Left lung (tissue), 10 donors: ENCODE data around the gene VWC2. TPM values are rescaled to one million over a fixed set of nuclear protein-coding genes. Genes with fewer than 3 reads are reported as not detected.

Experiments
- ATAC-seq: fragments of 200-7000 bp; cut with Tn5 transposase; one replicate; pipeline ENCODE4 v1.9.1; 2020; ENCODE audit warnings: moderate library complexity
- DNase-seq, 4 donors: peaks; one replicate each; pipeline ENCODE4 v3.0.0-alpha.2; 2013 to 2020
- H3K27ac ChIP-seq, 2 donors: fragments of 200-600 bp; sonication (generic) in 1 of 2; one replicate each; pipeline versions ENCODE4 v1.5.0 to v1.8.0; 2020 to 2021
- H3K27me3 ChIP-seq, 2 donors: fragments of 200-600 bp; sonication (generic) in 1 of 2; one replicate each; pipeline versions ENCODE4 v1.5.0 to v1.8.0; 2020 to 2021
- H3K36me3 ChIP-seq, 2 donors: fragments of 200-600 bp; sonication (generic) in 1 of 2; one replicate each; pipeline versions ENCODE4 v1.5.0 to v1.8.0; 2020 to 2021
- H3K4me1 ChIP-seq, 2 donors: fragments of 200-600 bp; one replicate each; pipeline ENCODE4 v1.8.0; 2021
- H3K4me3 ChIP-seq, 2 donors: fragments of 200-600 bp; sonication (generic) in 1 of 2; one replicate each; pipeline versions ENCODE4 v1.5.0 to v1.8.0; 2020 to 2021; ENCODE audit warnings: mild to moderate bottlenecking in 1 of 2
- H3K9me3 ChIP-seq, 2 donors: fragments of 200-600 bp; sonication (generic) in 1 of 2; one replicate each; pipeline versions ENCODE4 v1.5.0 to v1.8.0; 2020 to 2021
- intact Hi-C, 2 donors: fragments of 100-400 bp; cut with DNase I; formaldehyde crosslinking; loops; one replicate each; pipeline versions ENCODE4 v1.11.2 to v1.14.2; 2022
- polyA plus RNA-seq, 6 donors: library from polyadenylated mRNA; unstranded; fragments of 120-200 nt; gene quantifications; one replicate each; pipeline ENCODE4 v1.2.1, GENCODE V29; 2013; ENCODE audit not compliant: insufficient read length in 6 of 6
- total RNA-seq, 2 donors: library from RNA; stranded (reverse); fragmentation: NEBNext Ultra II Directional; extraction: Animal tissue kit (Norgen Biotek cat#: 25700); gene quantifications; one replicate each; pipeline ENCODE4 v1.2.1, GENCODE V29; 2021
- TF ChIP-seq, protein P1 (sequence below), 2 donors: fragments of 200-600 bp; sonication (generic) in 1 of 2; IDR thresholded peaks; one replicate each; pipeline versions ENCODE4 v1.5.0 to v1.8.0; 2021; ENCODE audit warnings: antibody characterized with exemption in 2 of 2
- donor health status: DM: no; HTN: yes; CAD: no.
- donor health status: DM: no; HTN: no; CAD: no.

Gene VWC2
- total and polyA plus RNA-seq, 8 donors = 0.01 to 0.10 (median 0.02) TPM; not detected in 1

DNA sequence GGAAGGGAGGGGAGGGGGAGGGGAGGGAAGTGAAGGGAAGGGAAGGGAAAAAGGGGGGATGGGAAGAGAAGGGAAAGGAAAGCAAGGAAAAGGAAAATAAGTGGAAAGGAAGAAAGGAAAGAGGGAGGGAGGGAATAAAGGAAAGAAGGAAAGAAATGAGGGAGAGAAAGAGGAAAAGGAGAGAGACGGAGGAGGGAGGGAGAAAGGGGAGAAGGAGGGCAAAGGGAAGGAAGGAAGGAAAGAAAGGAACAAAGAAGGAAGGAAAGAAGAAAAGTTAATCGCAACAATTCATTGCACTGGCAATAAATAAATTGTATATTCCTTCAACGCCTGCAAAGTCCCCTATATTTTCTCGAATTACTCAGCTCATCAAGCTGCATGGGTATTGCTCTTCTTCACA lies 2.6 kb upstream of the VWC2 start:
- TF ChIP-seq, protein P1, sequence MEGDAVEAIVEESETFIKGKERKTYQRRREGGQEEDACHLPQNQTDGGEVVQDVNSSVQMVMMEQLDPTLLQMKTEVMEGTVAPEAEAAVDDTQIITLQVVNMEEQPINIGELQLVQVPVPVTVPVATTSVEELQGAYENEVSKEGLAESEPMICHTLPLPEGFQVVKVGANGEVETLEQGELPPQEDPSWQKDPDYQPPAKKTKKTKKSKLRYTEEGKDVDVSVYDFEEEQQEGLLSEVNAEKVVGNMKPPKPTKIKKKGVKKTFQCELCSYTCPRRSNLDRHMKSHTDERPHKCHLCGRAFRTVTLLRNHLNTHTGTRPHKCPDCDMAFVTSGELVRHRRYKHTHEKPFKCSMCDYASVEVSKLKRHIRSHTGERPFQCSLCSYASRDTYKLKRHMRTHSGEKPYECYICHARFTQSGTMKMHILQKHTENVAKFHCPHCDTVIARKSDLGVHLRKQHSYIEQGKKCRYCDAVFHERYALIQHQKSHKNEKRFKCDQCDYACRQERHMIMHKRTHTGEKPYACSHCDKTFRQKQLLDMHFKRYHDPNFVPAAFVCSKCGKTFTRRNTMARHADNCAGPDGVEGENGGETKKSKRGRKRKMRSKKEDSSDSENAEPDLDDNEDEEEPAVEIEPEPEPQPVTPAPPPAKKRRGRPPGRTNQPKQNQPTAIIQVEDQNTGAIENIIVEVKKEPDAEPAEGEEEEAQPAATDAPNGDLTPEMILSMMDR (IDR thresholded peaks at IDR 0.05) = no peak
- DNase-seq = no peak
- H3K9me3 ChIP-seq = no peaks in the 10 kb centered on the region
- intact Hi-C loops = no loop called here
- H3K36me3 ChIP-seq = no peaks in the 10 kb centered on the region
- no peak for ATAC-seq
- no peak overlapping the region for H3K27ac ChIP-seq
- H3K4me1 ChIP-seq = peaks cover 5 to 25% of the 10 kb centered on the region in 2 donors
- no peak overlapping the region for H3K4me3 ChIP-seq
- peaks cover 36 to 50% of the 10 kb centered on the region in 2 donors for H3K27me3 ChIP-seq

DNA sequence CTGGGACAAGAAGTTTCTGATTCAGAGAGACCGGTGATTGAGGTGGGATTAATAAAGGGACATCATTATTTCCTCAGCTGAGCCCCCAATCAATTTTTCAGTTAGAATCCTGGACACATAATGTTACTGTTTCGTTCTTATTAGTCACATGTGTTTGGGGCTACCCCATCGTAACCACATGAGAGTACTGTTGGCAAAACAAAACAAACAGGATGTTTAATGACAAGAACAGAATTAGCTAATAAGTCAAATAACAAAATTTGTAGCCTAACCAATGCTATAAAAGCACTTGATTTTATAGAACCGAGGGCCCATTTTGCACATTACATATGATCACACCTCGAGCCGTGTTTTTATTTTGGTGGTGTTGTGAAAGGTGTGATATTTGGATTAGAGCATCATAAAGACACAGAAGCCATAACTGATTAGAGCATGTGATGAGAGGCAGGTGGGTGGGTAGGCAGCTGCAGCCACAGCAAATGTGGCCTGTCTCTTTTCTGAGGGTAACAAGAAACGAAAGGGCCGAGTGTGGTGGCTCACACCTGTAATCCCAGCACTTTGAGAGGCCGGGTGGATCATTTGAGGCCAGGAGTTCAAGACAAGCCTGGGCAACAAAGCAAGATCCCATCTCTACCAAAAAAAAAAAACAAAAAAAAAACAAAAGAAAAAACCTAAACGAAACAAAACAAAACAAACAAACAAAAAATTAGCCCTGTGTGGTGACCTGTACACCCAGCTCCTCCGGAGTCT lies 1.8 kb upstream of the VWC2 start:
- Histone ChIP-seq H3K27me3 (peaks cover 44 to 58% of the 10 kb centered on the region in 2 donors), H3K36me3 (no peaks in the 10 kb centered on the region), H3K4me3 (no peak overlapping the region), H3K9me3 (no peaks in the 10 kb centered on the region), H3K27ac (no peak overlapping the region), H3K4me1 (peaks cover 5 to 27% of the 10 kb centered on the region in 2 donors)
- no peak for ATAC-seq
- TF ChIP-seq, protein P1 (IDR thresholded peaks at IDR 0.05) = no peak
- no peak for DNase-seq
- intact Hi-C loops = no loop called here

DNA sequence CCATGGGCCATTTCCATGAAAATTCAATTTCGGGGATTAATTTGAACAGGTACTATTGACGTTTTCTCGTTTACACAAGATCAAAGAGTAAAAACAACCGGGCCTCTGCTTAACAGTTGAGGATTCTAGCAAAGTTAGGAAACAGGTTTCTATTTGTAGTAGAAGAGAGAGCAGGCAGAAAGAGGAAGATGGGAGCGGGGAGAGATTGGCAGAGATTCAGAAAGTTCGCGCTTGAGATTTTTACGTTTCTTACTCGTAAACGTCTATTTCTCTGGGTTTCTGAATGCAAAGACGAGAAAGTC lies 571 bp upstream of the VWC2 start:
- H3K4me3 ChIP-seq = peak overlapping the region in 1 of 2 donors; percentile 27
- intact Hi-C loops = no loop called here
- H3K27me3 ChIP-seq = peaks cover 54 to 71% of the 10 kb centered on the region in 2 donors
- TF ChIP-seq, protein P1 (IDR thresholded peaks at IDR 0.05) = no peak
- H3K36me3 ChIP-seq = no peaks in the 10 kb centered on the region
- peaks cover 5 to 27% of the 10 kb centered on the region in 2 donors for H3K4me1 ChIP-seq
- DNase-seq (no peak), ATAC-seq (no peak)
- H3K9me3 ChIP-seq = no peaks in the 10 kb centered on the region
- H3K27ac ChIP-seq = no peak overlapping the region

DNA sequence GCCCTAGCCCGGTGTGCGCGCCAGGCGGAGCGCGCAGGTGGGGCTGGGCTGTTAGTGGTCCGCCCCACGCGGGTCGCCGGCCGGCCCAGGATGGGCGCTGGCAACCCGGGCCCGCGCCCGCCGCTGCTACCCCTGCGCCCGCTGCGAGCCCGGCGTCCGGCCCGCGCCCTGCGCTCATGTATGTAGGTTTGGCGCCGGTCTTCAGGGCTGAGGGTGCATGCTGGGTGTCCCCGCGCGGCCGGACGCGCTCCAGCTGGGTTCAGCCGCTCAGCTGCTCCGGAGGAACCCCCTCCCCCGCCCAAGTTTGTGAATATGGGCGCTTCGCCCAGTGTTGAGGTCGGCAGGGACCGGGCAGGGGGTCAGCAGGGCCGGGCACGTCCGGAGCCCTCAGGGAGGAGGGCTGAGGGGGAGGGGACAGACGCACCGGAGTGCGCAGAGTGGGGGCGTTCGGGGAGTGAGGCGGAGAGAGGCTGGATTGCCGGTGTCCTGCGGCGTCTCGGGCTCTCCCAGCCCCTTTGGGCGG lies 559 bp downstream of the VWC2 start:
- Histone ChIP-seq H3K27ac (no peak overlapping the region), H3K9me3 (no peaks in the 10 kb centered on the region), H3K27me3 (peaks cover 54 to 78% of the 10 kb centered on the region in 2 donors), H3K4me1 (peaks cover 5 to 27% of the 10 kb centered on the region in 2 donors), H3K4me3 (peak overlapping the region; percentile 17 to 27), H3K36me3 (no peaks in the 10 kb centered on the region)
- peak in 1 of 4 donors; percentile 72 for DNase-seq
- intact Hi-C loops = no loop called here
- TF ChIP-seq, protein P1 (IDR thresholded peaks at IDR 0.05) = no peak
- ATAC-seq = no peak

DNA sequence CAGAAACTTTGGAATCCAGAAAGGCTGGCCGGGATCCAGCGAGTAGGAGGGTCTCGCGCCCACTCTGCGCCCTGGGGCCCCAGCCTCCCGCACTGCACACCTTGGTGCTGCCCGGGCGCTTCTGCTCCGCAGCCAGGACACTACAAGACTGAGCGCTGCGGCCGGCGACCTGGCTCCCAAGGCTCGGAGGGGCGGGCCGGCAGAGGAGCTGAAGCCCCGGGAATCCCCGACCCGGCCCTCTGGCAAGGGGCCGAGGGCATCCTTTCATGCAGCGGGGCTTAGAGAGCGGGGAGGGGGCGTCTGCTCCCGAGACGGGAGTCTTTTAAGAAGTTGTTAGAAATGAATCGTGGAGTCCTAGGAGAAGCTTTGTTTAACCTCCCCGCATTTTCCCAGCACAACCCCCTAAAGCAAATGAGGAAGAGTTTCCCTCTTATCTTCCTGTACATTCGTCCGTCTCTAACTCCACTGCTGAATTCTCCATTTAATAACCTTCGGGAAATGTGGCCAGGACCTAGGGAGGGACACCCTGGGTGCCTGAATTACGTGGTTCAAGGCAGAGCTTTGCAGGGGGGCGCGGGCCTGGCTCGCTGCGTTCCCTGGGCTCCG lies 1.1 kb downstream of the VWC2 start:
- no peak overlapping the region for H3K27ac ChIP-seq
- peak overlapping the region; percentile 3 to 27 for H3K4me3 ChIP-seq
- peaks cover 5 to 27% of the 10 kb centered on the region in 2 donors for H3K4me1 ChIP-seq
- TF ChIP-seq, protein P1 (IDR thresholded peaks at IDR 0.05) = no peak
- peaks cover 54 to 78% of the 10 kb centered on the region in 2 donors for H3K27me3 ChIP-seq
- peak in 1 of 4 donors; percentile 70 for DNase-seq
- intact Hi-C loops = no loop called here
- no peaks in the 10 kb centered on the region for H3K9me3 ChIP-seq
- H3K36me3 ChIP-seq = no peaks in the 10 kb centered on the region
- no peak for ATAC-seq
